Omental fat pad (tissue), 4 donors: ENCODE results near the gene NPIPA5. TPM values are rescaled to one million over a fixed set of nuclear protein-coding genes. Genes with fewer than 3 reads are reported as not detected.
"Not testable (repeated sequence)": the region's sequence is repeated elsewhere in the genome, so short reads cannot be mapped to it uniquely, and the experiment has no call there.

Source experiments
- ATAC-seq: fragments of 150-250 bp; one replicate; pipeline ENCODE4 v1.9.1; 2016; ENCODE audit warnings: mild to moderate bottlenecking, moderate library complexity; ENCODE audit not compliant: low FRiP score
- DNase-seq: peaks from one replicate; pipeline ENCODE4 v3.0.0-alpha.2; 2019; ENCODE audit warnings: low spot score
- total RNA-seq, 4 donors: library from RNA; depleted of rRNA; stranded (reverse); fragments of >200 nt; gene quantifications; one replicate each; pipeline ENCODE4 v1.1.0, GENCODE V29; 2016
- TF ChIP-seq, protein P1 (sequence below), 3 donors: fragments of 450-650 bp; IDR thresholded peaks; one replicate each; pipeline ENCODE4 v1.5.1; 2016 to 2017; ENCODE audit warnings: antibody characterized with exemption in 3 of 3, mild to moderate bottlenecking in 3 of 3, moderate library complexity in 2 of 3

NPIPA5 gene
- total RNA-seq, 4 donors from 2014 or later: 1.2 to 22.5 (median 9.4) TPM

DNA sequence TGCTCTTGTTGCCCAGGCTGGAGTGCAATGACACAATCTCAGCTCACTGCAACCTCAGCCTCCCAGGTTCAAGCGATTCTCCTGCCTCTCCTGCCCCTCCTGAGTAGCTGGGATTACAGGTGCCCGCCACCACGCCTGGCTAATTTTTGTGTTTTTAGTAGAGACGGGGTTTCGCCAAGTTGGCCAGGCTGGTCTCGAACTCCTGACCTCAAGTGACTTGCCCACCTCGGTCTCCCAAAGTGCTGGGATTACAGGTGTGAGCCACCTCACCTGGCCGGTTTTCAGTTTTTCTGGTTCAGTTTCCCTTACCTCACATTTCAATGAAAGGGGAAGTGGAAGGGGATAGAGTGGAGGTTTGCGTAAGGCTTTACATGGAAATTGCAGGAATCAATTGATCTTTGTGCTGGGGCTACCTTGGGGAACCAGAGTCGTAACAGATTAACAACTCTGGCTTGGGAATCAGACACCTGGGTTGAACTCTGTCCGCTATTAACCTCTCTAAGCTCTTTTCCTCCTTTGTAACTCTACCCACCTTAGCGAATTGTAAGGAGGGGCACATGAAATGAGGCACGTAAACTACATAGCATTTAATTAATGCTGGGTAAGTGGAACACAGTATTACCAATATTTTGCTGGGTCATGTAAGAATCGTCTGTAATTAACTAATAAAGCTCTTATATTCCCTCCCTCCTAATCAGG is 20.7 kb upstream of the NPIPA5 start:
- TF ChIP-seq, protein P1, sequence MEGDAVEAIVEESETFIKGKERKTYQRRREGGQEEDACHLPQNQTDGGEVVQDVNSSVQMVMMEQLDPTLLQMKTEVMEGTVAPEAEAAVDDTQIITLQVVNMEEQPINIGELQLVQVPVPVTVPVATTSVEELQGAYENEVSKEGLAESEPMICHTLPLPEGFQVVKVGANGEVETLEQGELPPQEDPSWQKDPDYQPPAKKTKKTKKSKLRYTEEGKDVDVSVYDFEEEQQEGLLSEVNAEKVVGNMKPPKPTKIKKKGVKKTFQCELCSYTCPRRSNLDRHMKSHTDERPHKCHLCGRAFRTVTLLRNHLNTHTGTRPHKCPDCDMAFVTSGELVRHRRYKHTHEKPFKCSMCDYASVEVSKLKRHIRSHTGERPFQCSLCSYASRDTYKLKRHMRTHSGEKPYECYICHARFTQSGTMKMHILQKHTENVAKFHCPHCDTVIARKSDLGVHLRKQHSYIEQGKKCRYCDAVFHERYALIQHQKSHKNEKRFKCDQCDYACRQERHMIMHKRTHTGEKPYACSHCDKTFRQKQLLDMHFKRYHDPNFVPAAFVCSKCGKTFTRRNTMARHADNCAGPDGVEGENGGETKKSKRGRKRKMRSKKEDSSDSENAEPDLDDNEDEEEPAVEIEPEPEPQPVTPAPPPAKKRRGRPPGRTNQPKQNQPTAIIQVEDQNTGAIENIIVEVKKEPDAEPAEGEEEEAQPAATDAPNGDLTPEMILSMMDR (IDR thresholded peaks at IDR 0.05): no peak
- DNase-seq (no peak), ATAC-seq (no peak)

DNA sequence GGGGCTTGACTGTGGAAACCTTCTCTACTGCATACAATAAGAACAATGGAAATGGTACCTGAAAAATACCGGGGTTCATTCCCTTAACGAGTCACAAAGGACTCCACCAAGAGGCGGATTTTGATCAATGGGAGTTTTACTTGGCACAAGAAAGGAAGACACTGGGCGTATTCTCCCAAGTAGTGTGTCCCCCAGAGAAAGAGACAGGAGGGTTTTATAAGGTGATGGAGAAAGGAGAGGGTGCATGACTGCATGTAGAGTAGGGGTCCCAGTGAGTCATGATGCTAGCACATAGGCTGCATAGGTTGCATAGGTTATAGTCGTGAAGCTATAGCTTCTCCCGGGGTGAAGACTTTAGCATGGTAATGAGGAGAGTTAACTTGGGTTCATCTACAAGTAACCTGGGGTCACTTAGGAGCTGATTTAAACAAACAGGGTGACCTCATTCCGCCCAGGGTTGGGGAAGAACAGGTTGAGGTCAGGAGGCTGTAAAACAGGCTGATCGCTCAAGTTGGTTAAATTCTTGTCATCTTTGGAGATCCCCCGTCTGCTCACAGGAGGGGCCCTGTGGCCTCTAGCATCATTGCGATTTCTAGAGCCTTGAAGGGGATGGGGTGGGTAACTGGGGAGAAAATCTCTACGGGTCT is 19.0 kb upstream of the NPIPA5 start:
- TF ChIP-seq, protein P1 (IDR thresholded peaks at IDR 0.05): no peak
- ATAC-seq (no peak), DNase-seq (no peak)

DNA sequence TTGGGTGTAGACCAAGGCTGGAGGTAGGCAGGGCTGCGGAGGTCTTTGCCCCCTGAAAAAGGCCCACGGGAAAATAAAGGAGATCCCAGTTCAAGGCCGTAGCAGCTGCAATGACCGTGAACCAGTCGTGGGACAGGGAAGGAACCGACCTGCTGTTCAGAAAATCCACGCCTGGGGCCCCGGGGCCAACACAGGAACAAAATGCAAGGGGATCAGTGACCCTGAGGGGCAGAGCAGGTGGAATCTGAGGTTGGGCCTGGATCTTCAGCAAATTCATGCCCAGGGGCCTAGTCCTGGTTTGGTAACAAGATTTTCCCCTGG is 18.4 kb upstream of the NPIPA5 start:
- not testable (repeated sequence) for DNase-seq, ATAC-seq

DNA sequence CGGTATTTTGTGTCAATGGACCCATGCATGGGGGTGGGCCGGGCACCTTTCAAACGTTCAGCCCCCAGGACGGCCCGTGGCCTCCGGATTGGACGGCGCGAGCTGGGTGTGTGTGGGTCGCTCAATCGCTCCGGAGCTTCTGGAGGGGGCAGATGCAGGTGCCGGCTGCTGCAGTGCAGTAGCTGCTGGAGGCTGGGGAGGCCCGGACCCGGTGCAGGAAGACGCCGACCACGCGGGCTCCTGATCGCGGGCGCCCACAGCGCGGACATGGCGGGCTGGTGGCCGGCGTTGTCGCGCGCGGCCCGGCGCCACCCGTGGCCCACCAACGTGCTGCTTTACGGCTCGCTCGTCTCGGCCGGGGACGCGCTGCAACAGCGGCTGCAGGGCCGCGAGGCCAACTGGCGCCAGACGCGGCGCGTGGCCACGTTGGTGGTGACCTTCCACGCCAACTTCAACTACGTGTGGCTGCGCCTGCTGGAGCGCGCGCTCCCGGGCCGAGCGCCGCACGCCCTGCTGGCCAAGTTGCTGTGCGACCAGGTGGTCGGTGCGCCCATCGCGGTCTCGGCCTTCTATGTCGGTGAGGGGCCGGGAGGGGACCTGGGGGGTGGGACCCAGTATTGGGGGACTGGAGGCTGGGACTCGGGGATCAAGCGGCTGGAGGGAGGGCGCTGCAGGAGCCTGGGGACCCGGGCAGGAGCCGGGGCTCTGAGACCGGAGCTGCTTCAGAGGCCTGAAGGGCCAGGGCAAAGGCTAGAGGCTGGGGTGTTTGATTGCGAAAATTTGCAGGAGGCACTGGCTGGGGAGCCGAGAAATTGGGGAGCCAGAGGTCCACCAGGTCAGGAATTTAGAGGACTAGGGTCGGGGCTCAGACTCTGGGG is 17.8 kb upstream of the NPIPA5 start, which contains the start of gene MPV17L:
Gene MPV17L (plus strand): TSS at position 124 of the 878 bp plus-strand sequence. CDS start 144 bp downstream, at position 268.
- ATAC-seq: peak; percentile 66
- not testable (repeated sequence) for DNase-seq

DNA sequence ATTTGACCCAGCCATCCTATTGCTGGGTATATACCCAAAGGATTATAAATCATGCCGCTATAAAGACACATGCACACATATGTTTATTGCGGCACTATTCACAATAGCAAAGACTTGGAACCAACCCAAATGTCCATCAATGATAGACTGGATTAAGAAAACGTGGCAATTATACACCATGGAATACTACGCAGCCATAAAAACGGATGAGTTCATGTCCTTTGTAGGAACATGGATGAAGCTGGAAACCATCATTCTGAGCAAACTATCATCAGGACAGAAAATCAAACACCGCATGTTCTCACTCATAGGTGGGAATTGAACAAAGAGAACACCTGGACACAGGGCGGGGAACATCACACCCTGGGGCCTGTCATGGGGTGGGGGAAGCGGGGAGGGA is 14.9 kb upstream of the NPIPA5 start:
- DNase-seq, ATAC-seq: not testable (repeated sequence)

DNA sequence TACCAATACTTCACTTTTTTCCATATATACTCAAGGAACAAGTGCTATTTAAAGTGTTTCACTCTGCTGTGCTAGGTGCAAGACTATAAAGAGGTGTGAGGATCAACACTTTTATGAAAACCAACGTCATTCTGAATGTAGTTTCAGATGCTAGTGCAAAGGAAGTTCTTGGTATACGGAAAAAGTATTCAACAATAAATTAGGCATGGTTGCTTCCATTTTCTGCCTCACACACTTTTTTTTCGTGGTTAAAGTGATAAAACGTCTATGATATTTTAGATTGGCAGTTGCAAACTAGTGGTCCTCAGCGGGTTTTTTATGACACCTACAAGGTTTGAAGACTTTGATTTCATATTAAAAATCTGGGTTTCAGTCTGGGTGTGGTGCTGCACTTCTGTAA is 11.8 kb upstream of the NPIPA5 start:
- not testable (repeated sequence) for ATAC-seq, DNase-seq

DNA sequence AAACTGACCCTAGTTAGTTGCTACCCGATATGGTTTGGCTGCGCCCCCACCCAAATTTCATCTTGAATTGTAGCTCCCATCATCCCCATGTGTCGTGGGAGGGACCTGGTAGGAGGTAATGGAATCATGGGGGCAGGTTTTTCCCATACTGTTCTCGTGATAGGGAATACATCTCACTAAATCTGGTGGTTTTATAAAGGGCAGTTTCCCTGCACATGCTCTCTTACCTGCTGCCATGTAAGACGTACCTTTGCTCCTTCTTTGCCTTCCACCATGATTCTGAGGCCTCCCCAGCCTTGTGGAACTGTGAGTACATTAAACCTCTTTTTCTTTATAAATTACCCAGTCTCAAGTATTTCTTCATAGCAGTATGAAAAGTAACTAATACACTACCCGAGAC is 10.0 kb upstream of the NPIPA5 start:
- not testable (repeated sequence) for DNase-seq, ATAC-seq

DNA sequence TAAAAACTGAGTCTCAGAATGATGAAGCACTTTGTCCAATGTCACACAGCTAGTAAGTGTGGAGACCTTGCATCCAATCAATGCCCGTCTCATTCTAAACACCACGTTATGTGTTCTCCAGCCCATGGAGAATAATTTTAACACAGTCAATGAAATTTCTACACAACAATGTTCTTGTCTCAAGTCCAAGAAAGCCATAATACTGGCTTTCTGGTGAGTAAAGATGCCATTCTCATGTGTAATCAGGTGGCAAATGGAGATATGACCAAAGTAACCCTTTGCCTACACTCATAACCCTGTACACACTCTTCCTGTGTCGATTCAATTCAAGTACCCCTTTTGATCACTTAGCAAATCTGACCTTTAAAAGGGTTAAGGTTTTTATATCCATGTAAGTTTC is 4.7 kb upstream of the NPIPA5 start:
- not testable (repeated sequence) for DNase-seq, ATAC-seq

DNA sequence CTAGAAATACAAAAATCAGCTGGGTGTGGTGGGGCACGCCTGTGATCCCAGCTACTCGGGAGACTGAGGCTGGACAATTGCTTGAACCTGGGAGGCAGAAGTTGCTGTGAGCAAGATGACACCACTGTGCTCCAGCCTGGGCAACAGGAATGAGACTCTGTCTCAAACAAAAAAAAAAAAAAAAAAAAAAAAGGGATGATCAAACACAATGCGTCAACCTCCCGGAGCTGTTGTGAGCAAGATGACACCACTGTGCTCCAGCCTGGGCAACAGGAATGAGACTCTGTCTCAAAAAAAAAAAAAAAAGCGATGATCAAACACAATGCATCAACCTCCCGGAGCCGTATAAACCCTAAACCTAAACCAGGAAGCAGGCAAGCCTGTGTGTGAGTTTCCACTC is 20.6 kb downstream of the NPIPA5 start:
- not testable (repeated sequence) for DNase-seq, ATAC-seq

DNA sequence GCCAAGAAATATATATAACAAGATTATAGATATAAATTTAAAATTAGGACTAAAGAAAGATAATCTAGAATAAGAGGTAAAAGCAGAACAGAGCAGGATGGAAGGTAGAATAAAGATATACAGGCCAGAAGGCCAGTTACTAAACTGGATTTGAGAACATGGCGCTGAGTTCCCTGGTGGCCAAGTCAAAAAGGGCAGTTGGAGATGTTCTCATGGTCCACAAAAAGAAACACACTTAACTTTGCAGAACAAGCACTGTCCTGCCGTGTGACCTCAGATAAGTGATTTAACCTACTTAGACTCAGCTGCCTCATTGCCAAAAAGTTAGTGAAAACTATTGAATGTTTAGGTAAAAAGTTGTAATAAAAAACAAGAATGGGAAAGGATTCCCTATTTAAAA is 23.2 kb downstream of the NPIPA5 start:
- DNase-seq, ATAC-seq: not testable (repeated sequence)

DNA sequence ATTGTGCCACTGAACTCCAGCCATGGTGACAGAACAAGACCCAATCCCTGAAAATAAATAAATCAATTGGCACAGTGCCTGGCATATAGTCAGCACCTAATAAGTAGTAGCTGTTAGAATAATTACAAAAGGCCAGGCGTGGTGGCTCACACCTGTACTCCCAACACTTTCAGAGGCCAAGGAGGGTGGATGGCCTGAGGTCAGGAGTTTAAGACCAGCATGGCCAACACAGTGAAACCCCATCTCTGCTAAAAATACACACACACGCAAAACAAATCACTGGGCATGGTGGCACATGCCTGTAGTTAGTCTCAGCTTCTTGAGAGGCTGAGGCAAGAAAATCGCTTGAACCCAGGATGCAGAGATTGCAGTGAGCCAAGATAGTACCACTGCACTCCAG is 25.2 kb downstream of the NPIPA5 start:
- not testable (repeated sequence) for ATAC-seq, DNase-seq

DNA sequence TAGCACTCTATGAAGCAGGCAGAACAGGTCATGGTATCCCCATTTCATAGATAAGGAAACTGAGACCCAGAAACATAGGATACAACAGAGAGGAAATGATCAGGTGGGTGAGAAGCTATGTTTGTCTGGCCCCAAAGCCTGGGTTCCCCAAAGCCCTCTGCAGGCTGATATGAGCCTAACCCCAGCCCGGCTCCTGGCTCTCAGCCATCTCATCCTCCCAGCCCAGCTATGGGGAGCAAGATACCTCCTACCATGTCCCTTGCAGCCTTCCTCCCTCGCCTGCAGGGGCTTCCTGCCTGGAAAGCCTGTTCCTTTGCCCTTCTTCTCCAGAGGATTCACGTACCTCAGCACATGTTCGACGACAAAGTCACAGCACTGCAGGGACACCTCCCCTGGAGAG is 26.3 kb downstream of the NPIPA5 start:
- peak; percentile 19 for ATAC-seq
- DNase-seq: not testable (repeated sequence)

DNA sequence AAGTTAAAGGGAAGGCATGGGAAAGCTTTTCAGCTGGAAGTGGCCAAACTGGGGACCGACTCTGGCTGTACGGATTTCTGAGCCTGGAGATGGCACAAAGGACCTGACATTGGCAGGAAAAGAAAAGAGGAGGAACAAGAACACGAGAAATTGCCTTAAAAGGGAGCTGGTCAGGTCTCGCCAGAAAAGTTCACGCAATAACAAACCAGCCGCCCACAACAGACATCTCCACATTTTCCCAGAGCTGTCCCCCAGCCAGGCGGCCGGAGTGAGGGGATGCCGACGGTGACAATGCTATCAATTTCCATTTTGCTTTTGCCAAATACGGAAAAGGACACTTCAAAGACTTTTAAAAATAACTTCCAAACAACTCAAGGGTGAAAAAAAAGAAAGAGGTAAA is 26.8 kb downstream of the NPIPA5 start:
- ATAC-seq, DNase-seq: not testable (repeated sequence)

DNA sequence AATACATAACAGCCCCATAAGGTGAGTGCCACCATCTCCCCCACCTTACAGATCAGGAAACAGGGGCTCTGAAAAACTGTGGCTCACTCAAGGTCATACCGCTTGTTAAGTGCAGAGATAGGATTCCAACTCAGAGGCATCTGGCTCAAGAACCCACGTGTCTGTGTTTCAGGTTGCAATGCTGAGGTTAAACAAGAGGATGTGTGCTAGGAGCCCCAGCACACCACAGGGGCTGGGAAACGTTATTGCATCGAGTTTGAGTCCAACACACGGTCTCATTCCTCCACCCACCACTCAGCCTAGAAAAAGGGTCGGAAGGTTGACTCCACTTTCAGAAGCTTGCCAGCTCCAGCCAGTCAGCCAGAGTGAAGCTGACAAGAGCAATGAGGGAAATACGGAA is 29.4 kb downstream of the NPIPA5 start:
- not testable (repeated sequence) for DNase-seq, ATAC-seq

DNA sequence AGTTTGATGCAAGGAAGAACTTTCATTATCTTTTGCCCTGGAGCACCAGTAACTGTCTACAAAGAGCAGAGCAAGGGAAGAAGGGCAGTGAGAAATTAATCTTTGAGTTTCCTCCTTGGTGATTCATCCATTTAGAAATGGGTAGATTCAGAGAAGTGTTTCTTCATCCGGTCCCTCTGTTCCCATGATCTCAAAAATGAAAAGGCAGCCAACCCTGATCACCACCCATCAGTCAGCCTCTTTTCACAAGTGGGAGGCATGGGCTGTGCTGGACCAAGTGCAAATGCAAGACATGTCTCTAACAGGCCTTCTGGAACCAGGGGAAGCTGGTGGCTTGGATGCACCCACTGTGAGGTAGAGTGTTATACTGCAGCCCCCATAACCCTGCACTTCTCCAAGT is 35.8 kb downstream of the NPIPA5 start:
- DNase-seq, ATAC-seq: not testable (repeated sequence)

DNA sequence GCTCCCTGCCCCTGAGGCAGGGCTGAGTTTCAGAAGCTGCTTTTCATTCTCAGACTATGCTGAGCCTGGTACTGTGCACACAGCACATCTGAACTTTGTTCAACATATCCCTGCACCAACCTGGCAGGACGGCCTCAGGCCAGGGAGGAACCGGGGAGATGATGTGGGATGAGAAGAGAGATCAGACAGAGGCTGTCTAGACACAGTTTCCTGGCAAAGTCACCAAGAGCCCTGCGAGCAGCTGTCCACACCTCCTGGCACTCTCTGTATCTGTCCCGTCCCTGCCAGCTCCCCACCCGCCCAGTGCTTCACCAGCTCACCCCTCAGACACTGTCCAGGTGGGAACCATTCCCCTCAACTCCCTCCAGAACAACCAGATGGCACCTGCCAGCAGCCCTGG is 39.1 kb downstream of the NPIPA5 start:
- DNase-seq, ATAC-seq: not testable (repeated sequence)
